Amygdala (tissue), 56 donors: ENCODE data around the gene PRELP.
A peak's percentile ranks its signal among the peaks of the same experiment; 100 is the strongest.
"Not testable (repeated sequence)": the region's sequence is repeated elsewhere in the genome, so short reads cannot be mapped to it uniquely, and the experiment has no call there.

Source experiments
- DNase-seq, 56 donors: peaks; one replicate each; lab custom pipeline; 2025; lab: John Stamatoyannopoulos, UW

The PRELP gene

GRCh38 chr1:203504400-203505250, 29.0 kb downstream of the PRELP start:
- peak in 49 of 56 donors; percentile 16 to 92 (median 57) for DNase-seq

- no peak for DNase-seq
Measured at GRCh38 chr1:203505526-203506204, 30.1 kb downstream of the PRELP start.

DNA sequence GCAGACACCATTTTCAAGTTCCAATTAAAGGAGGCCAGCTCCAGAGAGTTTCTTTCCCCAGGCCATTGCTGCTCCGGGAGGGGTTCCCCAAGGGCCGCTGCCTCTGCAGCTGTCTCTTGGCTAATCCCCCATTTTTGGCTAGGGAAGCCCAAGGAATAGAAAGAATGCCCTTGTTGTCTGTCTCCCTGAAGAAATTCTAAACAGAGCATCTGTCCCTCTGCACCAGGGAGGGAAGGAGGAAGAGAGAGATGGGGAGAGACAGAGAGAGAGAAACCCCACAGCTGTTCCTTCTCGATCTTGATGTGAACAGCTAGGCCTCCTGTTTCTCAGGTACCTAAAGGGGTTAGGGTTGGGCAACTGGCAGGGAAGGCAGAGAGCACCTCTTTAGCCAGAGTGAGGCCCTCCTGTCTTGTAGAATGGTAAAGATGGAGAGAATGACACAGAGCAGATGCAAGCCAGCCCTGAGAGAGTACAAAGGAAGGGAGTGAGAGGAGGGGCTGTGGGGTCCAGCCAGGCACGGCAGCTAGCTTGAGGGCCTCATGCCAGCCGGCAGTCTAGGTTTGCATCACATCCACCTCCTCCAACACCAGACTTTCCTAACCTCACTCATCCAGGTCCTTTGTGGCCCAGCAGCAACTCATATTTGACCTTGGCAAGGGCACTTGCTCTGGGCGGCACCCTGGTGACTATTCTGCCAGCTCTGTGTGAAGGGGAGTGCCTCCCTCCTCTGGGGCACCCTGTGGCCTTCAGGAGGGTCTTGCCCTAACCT, 31.4 kb downstream of the PRELP start:
- peak in 2 of 56 donors; percentile 18 to 20 for DNase-seq

- DNase-seq: no peak
Measured at GRCh38 chr1:203507759-203508158, 32.2 kb downstream of the PRELP start.

GRCh38 chr1:203508463-203509073, 33.0 kb downstream of the PRELP start:
- DNase-seq: peak in 1 of 56 donors; percentile 21

DNA sequence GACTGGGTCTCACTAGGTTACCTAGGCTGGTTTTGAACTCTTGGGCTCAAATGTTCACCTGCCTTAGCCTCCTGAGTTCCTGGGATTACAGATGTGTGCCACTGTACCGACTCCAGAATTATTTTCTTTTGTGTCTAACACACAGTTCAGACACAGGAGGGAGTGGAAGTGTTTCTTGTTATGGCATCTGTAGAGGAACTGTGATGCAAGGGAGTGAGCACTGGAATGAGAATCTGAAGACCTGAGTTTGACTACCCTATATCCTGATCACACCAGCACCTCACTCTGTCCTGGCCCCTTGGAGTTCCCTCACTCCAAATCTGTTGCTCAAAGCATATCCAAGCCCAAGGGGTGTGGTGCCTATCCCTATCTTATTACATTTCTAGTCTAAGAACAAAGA, 33.5 kb downstream of the PRELP start:
- DNase-seq: no peak

DNA sequence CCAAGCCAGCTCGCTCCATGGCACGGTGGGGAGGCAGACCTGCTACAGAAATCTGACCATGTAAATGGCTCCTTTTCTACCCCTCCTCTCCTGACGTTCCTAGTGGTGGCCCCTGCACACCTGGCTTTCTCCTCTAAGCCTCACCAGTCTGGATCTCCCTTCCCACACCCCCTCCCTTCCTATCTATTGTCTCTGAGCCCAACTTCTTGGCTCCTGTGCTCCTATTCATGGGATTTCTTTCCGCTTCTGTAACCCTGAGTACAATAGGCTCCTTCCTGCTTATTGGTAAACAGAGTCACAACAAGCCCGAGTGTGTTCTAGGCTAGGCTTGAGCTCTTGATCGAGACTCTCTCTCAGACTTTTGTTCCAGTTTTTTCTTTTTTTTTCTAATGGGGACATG, 35.9 kb downstream of the PRELP start:
- no peak for DNase-seq

DNA sequence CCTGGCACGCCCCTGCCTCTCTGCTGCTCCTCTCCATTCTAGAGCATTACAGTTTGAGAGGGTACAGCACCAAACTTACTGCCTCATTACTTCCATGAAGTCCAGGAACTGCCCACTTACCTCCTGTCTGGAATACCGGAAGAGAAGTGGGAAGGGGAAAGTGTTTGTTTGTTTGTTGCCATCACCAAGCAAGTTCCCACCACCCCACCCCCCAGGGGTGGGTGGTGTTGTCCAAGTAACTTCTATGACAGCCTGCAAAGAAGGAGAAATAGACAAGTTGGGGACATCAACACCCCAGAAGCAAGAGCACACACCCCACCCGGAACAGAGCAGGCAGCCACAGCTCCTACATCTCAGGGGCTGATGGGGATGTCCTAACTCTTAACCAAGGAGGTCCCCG, 36.3 kb downstream of the PRELP start:
- no peak for DNase-seq

DNA sequence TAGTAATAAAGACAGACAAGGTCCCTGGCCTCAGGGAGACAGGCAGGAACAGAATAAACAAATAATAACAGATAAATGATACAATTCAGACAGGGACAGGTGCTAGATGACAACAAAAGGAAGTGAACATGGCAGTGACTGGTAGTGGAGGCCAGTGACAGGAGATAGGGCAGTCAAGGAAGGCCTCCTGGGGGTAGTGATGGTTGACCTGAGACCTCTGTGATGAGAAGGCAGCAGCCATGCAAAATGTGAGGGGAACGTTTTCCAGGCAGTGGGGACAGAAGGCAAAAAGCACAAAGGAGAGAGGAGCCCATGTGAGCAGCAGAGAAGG, 36.9 kb downstream of the PRELP start:
- DNase-seq: no peak

DNA sequence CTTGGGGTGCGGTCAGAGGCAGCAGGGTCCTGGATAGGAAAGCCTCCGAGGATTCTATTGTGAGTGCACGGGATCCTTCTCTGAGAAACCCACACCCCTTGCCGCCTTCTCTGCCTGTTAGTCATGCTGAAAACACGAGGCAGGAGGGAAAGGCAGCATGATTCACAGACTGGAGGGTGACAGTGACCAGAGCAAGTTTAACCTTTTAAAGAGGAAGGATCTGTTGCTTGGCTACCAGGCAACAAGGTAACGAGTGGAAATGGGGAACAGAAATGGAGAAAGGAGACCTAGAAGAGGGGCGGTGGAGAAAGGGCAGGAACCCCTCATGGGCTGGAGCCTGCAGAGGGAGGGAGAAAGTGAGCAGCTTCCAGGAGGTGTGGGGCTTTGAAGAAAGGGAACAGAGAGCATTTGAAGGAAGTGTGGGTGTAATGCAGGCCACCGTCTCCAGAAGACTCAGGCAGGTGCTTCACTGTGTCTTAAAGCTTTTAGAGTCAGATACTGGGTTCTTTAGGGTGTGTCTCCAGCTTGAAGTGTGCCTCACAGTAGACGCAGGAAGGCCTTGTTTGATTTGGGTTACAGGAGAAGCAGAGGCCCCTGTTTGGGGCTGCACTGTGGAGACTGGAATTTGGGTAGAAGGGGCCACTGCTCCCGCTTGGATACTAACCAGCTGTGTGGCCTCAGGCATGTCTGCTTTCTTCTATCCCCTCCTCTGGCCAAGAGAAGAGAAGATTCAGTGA, 37.4 kb downstream of the PRELP start:
- peak in 7 of 56 donors; percentile 18 to 45 (median 24) for DNase-seq

DNA sequence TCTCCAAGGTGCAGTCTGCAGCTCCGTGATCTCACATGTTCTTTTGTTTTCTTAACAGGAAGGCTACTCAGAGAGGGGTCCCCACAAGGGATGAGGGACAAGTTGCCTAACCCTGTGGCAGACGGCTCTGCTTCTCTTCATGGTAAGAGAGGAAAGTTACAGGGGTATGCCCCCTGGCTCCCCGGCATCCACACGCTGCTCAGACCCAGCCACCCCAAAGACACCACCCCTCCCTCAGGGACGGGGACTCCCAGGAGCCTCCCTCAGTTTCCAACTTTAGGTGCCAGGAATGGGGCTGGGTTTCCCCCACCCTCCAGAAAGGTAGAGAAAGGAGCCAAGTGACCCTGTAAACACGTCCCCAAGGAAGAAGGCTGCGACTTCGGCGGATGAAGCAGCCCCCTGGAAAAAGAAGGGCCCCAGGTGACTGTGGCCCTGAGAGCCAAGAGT, 38.0 kb downstream of the PRELP start:
- no peak for DNase-seq

GRCh38 chr1:203516184-203516583, 40.6 kb downstream of the PRELP start:
- no peak for DNase-seq

DNA sequence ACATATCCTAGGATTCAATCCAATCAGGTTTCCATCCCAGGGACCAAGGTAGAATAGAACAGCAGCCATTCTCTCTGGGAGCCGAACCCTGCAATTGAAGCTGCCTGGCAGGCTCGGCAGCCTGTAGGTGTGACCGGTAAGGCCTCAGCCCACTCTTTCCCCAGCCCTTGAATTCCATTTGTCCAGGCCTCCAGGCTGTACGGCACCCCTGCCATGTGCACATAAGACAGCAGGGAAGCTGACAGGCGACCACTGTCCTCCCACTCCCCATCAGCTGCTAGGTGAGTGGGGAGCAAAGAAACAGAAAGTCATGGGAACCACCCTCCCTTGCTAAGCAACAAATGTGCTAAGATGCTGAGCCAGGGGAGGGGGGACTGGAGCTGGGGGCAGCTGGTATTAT, 41.3 kb downstream of the PRELP start:
- DNase-seq: no peak

- no peak for DNase-seq
Measured at GRCh38 chr1:203517426-203518110, 42.0 kb downstream of the PRELP start.

DNA sequence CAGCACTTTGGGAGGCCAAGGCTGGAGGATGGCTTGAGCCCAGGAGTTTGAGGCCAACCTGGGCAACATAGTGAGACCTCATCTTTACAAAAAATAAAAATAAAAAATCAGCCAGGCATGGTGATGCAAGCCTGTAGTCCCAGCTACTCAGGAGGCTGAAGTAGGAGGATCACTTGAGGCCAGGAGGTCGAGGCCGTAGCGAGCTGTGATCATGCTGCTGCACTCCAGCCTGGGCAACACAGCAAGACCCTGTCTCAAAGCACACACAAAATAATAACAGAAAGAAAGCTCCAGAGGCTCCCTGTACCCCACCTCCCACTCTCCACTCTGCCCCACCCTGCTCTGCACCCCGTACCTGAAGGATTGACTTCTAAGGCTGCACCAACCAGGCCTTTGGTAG, 42.5 kb downstream of the PRELP start:
- DNase-seq: not testable (repeated sequence)

- no peak for DNase-seq
Measured at GRCh38 chr1:203518541-203518940, 42.9 kb downstream of the PRELP start.

DNA sequence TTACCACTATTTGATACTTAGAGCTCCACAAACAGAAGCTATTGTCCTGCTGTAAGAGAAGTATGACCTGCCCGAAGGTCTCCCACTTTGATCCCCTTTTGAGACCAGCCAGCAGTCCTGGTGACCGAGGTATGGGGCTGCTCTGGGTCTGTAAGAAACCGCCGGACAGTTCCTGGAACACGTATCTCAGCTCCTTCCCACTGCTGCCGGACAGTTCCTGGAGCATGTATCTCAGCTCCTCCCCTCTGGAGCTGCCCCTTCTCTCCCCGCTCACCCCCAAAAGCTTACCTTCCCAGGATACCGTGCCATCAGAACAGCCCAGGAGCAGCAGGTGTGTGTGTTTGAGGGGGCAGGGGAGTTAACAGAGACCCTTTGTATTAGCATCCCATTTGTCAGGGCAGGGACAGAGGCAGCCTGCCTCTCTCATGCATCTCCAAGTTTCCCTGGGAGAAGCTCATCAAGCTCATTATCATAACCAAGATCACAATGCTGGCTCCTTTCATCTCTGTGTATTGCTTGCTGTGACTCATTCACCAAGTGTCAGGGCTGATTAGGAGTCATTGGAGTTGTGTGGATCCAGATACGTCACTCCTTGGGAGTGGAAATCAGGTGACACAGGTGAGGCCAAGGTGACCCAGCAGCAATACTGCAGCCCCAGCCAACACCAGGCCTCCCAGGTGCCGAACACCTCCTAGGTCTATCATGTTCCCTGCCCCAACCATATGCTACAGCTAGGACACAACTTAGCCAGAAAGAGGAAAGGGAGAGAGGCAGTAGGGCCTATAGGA, 43.6 kb downstream of the PRELP start:
- DNase-seq: no peak

DNA sequence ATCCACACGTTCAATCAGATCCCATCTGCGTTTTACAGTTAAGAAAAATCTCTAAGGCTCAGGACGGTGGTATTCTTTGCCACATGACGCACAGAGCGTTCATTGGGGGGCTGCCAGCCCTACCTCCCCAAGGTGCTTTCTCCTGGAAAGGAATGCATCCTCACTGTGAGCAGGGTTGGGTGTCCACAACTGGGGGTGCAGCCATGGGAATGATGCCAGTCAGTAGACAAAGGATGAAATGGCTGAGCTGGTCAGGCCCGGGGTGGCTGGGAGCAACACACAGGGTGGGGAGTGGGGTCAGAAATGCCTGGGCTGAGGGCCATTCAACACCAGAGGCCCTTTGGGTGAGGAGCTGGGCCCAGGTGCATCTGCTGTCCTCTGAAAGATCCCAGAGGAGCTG, 44.3 kb downstream of the PRELP start:
- DNase-seq: no peak

GRCh38 chr1:203520315-203520714, 44.7 kb downstream of the PRELP start:
- no peak for DNase-seq
